ENCODE results near the gene ZCCHC24.
A peak's percentile ranks its signal among the peaks of the same experiment; 100 is the strongest.

ZCCHC24 gene

DNA sequence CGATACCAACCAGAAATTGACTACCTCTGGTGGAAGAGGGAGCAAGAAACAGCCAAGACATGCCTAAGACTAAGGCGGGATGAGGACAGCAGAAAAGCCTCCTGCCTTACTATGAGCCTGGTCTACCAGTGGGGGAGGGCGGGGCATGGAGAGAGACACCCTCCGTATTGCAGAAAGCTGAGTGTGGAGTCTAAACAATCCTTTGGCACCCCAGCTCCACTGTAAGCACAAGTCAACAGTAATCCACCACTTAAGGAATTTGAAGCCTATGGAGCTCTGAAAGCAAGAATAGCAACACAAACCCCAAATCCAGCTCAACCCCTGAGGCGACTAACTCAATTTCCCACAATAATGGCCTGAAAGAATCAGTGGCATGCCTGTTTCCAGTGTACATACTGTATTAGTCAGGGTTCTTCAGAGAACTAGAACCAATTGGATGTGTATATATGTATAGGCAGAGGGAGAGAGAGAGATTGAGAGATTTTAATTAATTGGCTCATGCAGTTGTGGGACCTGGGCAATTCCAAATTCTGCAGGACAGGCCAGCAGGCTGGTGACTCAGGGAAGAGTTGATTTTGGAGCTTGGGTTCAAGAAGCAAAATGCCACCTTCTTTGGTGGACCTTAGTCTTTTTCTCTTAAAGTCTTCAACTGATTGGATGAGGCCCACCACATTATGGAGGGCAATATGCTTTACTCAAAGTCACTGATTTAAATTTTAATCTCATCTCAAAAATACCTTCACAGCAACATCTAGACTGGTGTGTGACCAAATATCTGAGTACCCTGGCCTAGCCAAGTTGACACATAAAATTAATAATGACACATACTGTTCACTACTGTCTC, 84.7 kb downstream of the ZCCHC24 start:
- DNase-seq (ENCODE audit: low spot score): no peak

DNA sequence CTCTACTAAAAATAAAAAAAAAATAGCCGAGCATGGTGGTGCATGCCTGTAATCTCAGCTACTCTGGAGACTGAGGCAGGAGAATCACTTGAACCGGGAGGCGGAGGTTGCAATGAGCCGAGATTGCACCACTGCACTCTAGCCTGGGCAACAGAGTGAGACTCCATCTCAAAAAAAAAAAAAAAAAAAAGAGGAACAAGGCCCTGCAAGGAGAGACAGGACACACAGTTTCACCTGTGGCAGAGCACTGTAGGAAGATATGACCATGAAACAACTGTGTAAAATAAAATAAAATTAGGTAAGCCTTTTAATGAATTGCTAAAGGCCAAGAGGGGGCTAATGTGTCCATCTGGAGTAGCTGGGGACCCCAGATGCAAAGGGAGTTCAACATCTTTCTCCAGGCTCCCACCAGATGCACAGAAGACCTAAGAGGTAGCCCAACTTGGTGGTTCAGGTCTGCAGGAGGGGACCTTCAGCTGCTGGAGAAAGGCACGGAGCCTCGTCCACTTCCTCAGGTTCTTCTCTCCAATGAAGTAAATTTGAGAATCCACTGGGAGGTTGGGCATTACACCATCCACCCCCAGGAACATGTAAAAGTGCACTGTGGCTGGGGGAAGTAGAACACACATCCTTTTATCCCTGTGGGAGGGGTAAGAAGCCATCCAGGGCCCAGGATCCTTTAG, 85.5 kb downstream of the ZCCHC24 start:
- DNase-seq (ENCODE audit: low spot score): no peak

- DNase-seq (ENCODE audit: low spot score): peak; percentile 31
These were observed 86.6 kb downstream of the ZCCHC24 start for GRCh38 chr10:79358811-79359210.

DNA sequence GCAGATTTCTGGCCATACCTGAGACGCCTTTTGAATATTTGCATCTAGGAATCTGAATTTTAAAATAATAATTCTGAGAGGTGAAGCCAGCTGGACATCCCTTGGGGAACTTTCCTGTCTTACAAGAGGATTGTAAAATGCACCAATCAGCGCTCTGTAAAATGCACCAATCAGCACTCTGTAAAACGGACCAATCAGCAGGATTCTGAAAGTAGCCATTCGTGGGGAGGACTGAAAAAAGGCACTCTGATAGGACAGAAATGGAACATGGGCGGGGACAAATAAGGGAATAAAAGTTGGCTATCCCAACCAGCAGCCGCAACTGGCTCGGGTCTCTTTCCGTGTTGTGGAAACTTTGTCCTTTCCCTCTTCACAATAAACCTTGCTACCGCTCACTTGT, 88.2 kb downstream of the ZCCHC24 start:
- DNase-seq (ENCODE audit: low spot score): no peak

DNA sequence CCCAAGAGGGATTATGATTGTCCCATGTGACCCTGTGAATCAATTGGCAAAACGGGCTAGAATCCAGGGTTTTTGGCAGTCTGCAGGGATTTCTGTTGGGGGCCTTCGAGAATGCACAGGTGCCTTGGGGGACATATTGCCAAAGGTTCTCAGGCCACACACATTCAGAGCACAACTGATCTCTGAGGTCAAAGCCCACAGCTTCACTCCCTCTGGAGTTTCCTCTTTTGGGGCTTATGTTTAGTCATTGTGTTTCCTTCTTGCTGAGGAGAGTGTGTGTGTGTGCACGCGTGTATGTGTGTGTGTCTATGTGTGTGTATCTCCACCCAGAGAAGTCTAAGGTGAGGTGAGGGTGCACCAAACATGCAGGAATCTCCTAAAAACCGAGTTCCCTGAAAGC, 89.3 kb downstream of the ZCCHC24 start:
- no peak for DNase-seq (ENCODE audit: low spot score)

- DNase-seq (ENCODE audit: low spot score): no peak
These were observed 89.9 kb downstream of the ZCCHC24 start for GRCh38 chr10:79355420-79356017.

GRCh38 chr10:79354615-79355014, 90.8 kb downstream of the ZCCHC24 start:
- no peak for DNase-seq (ENCODE audit: low spot score)

DNA sequence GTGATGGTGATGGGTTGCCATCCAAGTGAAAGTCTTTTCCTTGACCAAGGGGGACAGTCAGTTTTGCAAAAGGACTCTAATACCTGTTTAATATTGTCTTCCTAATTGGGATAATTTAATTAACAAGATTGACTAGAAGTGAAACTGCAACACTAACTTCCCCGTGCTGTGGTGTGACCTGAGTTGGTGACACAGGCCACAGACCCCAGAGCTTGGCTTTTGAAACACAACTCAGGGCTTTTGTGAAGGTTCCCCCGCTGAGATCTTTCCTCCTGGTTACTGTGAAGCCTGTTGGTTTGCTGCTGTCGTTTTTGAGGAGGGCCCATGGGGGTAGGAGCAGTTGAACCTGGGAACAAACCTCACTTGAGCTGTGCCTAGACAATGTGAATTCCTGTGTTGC, 91.3 kb downstream of the ZCCHC24 start:
- no peak for DNase-seq (ENCODE audit: low spot score)

GRCh38 chr10:79353726-79354125, 91.7 kb downstream of the ZCCHC24 start:
- DNase-seq (ENCODE audit: low spot score): no peak

DNA sequence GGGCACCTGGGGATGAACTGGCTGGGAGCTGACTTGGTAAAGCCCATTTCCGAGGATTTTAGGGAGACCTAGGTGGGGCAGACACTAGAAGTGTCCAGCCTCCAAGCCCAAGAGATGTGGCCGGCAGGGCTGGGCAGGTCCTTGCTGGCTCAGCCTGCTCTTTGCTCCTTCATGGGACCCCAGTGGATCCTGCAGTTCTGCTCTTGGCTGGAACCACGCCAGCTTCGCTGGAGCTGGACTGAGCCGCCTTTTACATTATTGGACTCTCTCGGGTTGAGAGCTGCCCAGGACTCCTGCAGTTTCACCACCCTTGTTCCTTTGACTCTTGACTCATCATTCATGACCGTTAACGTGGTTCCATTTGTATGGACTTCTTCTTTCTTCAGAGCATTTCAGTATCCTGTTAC, 92.4 kb downstream of the ZCCHC24 start:
- no peak for DNase-seq (ENCODE audit: low spot score)

DNA sequence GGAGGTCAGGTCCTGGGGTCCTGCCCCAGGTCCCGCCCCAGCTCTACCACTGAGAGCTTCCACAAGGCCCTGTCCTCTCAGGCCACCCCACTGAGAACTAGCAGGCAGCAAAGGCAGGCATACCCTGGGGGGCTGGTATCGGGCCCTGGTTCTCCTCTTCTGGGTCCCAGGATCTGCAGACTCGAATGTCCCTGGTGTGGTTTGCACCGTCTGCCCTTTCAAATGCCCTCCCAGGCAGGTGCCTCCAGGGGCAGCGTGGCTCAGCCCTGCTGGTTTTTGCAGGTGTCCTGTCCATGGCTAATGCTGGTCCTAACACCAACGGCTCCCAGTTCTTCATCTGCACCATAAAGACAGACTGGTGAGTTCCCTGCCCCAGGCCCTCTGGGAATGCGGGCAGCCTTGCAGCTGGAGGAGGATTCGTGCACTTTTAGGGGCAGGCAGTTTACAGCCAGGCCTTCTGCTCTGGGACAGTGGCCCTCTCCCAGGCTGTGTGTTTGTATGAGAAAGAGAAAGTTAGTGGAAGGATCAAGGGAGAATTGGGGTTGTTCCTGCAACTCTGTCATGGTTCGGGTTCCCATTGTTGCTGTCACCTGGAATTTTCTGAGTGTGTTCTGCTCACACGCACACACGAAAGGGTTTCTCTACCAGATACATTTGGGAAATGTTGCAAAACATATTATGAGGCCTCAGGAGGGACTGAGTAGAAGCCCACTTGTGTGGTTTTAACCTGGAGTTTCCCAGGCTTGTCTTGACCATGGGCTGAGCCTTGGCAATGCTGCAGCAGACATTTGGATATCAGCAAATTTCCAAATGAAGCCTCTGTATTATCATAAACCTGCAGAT, 93.2 kb downstream of the ZCCHC24 start:
- DNase-seq (ENCODE audit: low spot score): no peak

DNA sequence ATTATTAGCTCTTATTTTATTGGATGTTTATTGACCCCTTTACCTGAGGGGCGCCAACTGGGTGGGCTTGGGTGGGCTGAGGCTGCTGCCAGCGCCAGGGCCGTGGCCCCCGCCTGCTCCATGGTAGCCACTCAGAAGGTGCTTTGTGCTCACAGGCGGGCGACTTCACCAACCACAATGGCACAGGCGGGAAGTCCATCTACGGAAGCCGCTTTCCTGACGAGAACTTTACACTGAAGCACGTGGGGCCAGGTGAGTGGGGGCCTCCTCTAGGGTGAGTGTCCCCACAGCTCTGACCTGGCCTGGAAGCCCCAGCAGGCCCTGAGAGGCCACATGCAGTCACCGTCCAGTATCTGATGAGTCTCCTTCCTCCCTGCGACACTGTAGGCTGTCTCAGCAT, 94.1 kb downstream of the ZCCHC24 start:
- no peak for DNase-seq (ENCODE audit: low spot score)

- DNase-seq (ENCODE audit: low spot score): no peak
These were observed 94.8 kb downstream of the ZCCHC24 start for GRCh38 chr10:79350407-79351154.

DNA sequence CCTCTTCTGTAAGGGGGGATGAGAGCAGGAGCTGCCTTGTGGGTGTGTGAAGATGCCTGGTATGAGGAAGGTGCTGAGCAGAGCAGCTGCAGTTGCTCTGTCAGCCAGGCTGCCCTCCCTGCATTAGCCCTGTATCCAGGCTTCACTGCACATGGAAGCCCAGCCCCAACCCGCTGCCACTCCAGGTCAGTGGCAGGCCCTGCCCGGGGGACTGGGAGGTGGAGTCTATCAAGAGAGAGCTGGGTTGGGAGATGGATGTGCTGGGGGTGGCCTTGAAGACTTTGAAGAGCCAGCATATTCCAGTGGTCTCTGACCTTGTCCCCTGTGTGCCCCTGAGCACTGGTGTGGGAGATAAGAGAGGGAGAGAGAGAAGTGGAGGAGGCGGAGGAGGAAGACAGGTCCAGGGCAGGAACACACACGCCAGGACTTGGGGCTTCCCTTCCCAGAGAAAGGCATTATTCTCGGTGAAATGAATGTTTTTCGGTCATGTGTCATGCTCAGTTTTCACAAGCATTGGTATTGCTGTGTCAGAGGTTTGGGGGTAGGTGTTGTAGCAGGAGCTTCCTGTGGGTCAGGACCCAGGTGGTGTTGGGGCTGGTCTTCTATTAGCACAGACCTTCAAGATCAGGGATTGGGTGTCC, 95.5 kb downstream of the ZCCHC24 start:
- DNase-seq (ENCODE audit: low spot score): peak; percentile 53

DNA sequence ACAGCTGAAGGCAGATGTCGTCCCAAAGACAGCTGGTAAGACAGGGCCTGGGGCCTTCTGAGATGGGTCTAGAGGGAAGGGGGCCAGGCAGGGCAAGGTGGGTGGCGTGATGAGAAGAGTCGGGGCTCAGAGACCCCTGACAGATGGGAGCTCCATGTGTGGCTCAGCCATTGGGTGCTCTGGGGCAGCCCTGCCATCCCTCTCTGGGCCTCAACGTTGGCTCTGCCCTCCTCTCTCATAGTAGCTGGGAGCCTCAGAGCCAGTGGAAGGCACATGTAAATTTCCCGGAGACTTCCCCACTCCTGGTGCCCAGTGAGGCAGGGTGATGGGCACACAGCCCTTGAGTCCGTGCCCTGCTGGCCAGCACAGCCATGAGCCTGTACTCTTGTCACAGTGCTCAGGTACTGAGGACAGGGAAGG, 96.3 kb downstream of the ZCCHC24 start:
- DNase-seq (ENCODE audit: low spot score): peak; percentile 34

DNA sequence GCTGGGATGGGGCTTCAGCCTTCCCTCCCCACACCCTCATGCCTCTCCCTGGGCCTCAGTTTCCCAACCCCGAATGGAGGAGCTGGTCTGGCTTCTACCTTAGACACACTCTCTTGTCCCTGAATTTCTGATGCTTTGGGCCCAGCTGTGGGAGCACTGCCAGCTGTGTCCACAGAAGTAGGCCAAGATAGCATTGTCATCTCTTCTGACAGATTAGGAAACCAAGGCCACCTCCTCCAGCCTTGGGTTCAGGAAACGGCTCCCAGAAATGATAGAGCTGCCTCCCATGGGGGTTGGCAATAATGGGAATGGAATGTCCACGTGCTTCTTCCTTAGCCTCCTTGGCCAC, 96.8 kb downstream of the ZCCHC24 start:
- no peak for DNase-seq (ENCODE audit: low spot score)

GRCh38 chr10:79347894-79348639, 97.4 kb downstream of the ZCCHC24 start:
- peak; percentile 82 for DNase-seq (ENCODE audit: low spot score)

GRCh38 chr10:79347226-79347893, 98.1 kb downstream of the ZCCHC24 start, which contains the start of gene PPIF:
TSS of gene PPIF (plus strand) at chr10:79347469. CDS start at chr10:79347549, 80 bp downstream.
- peak; percentile 96 for DNase-seq (ENCODE audit: low spot score)

GRCh38 chr10:79346388-79347225, 98.8 kb downstream of the ZCCHC24 start:
- peak; percentile 60 for DNase-seq (ENCODE audit: low spot score)

Data from left forelimb (tissue), 1 donor.